Osteoblast (primary cell): ENCODE measurements around the gene CCDC160. TPM values are rescaled to one million over a fixed set of nuclear protein-coding genes. Genes with fewer than 3 reads are reported as not detected.

Experiments
- DNase-seq: peaks from one replicate; pipeline ENCODE4 v3.0.0; 2011; ENCODE audit warnings: low spot score, mixed read lengths; ENCODE audit not compliant: insufficient read length; ENCODE audit errors: missing footprints
- H2AFZ ChIP-seq: 2 replicates; pipeline ENCODE4 v1.6.0; 2011; ENCODE audit warnings: mild to moderate bottlenecking, low read length
- H3K27ac ChIP-seq: 2 replicates; pipeline ENCODE4 v1.5.1; 2011; ENCODE audit warnings: mild to moderate bottlenecking, low read depth, low read length, moderate library complexity
- H3K27me3 ChIP-seq: 2 replicates; pipeline ENCODE4 v1.6.0; 2012; ENCODE audit warnings: mild to moderate bottlenecking, control low read depth, inconsistent platforms, low read length, moderate library complexity; ENCODE audit not compliant: insufficient read depth
- H3K36me3 ChIP-seq: 2 replicates; pipeline ENCODE4 v1.5.1; 2011; ENCODE audit warnings: mild to moderate bottlenecking, low read length, control low read depth, moderate library complexity; ENCODE audit not compliant: insufficient read depth
- H3K4me1 ChIP-seq: 2 replicates; pipeline ENCODE4 v1.5.1; 2011; ENCODE audit warnings: mild to moderate bottlenecking, low read length, control low read depth, moderate library complexity; ENCODE audit not compliant: insufficient read depth
- H3K4me2 ChIP-seq: 2 replicates; pipeline ENCODE4 v1.6.0; 2011; ENCODE audit warnings: mild to moderate bottlenecking, low read length; ENCODE audit not compliant: insufficient read depth
- H3K4me3 ChIP-seq: fragments of 200-600 bp; sonication (generic); 3 replicates; pipeline ENCODE4 v1.5.1; 2012; ENCODE audit warnings: mild to moderate bottlenecking, low read length, inconsistent platforms; ENCODE audit not compliant: insufficient read depth
- H3K79me2 ChIP-seq: 2 replicates; pipeline ENCODE4 v1.6.0; 2012; ENCODE audit warnings: mild to moderate bottlenecking, low read length, control low read depth, inconsistent platforms; ENCODE audit not compliant: insufficient read depth
- H3K9me3 ChIP-seq: 2 replicates; pipeline ENCODE4 v1.5.1; 2011; ENCODE audit warnings: low read depth, low read length, control low read depth
- H4K20me1 ChIP-seq: 2 replicates; pipeline ENCODE4 v1.6.0; 2012; ENCODE audit warnings: mild to moderate bottlenecking, low read length, control low read depth; ENCODE audit not compliant: insufficient read depth
- CTCF ChIP-seq: IDR thresholded peaks from 2 replicates; pipeline ENCODE4 v1.5.1; 2011; ENCODE audit warnings: mild to moderate bottlenecking, low read depth, low read length, moderate library complexity; ENCODE audit errors: extremely low read depth
- total RNA-seq: library from RNA; depleted of rRNA; stranded (reverse); fragments of >200 nt; gene quantifications from 2 replicates; pipeline ENCODE4 v1.2.3, GENCODE V29; 2012

CCDC160 gene
- total RNA-seq, 1 donor = 0.36 TPM

GRCh38 chrX:134239016-134239415, 2.0 kb downstream of the CCDC160 start:
- Histone ChIP-seq H4K20me1 (no peaks in the 10 kb centered on the region), H3K27me3 (no peaks in the 10 kb centered on the region), H3K79me2 (no peaks in the 10 kb centered on the region), H2AFZ (no peak overlapping the region), H3K4me3 (no peak overlapping the region), H3K4me2 (no peak overlapping the region), H3K9me3 (no peaks in the 10 kb centered on the region), H3K36me3 (no peaks in the 10 kb centered on the region), H3K27ac (no peak overlapping the region), H3K4me1 (no peaks in the 10 kb centered on the region)
- TF ChIP-seq CTCF = no peak
- DNase-seq = no peak

- Histone ChIP-seq H3K4me1 (no peaks in the 10 kb centered on the region), H3K27ac (no peak overlapping the region), H3K79me2 (no peaks in the 10 kb centered on the region), H4K20me1 (no peaks in the 10 kb centered on the region), H3K4me3 (no peak overlapping the region), H3K27me3 (no peaks in the 10 kb centered on the region), H3K4me2 (no peak overlapping the region), H3K36me3 (no peaks in the 10 kb centered on the region), H3K9me3 (no peaks in the 10 kb centered on the region), H2AFZ (no peak overlapping the region)
- no peak for DNase-seq
- TF ChIP-seq CTCF = no peak
Measured at GRCh38 chrX:134240209-134240608, 3.2 kb downstream of the CCDC160 start.

DNA sequence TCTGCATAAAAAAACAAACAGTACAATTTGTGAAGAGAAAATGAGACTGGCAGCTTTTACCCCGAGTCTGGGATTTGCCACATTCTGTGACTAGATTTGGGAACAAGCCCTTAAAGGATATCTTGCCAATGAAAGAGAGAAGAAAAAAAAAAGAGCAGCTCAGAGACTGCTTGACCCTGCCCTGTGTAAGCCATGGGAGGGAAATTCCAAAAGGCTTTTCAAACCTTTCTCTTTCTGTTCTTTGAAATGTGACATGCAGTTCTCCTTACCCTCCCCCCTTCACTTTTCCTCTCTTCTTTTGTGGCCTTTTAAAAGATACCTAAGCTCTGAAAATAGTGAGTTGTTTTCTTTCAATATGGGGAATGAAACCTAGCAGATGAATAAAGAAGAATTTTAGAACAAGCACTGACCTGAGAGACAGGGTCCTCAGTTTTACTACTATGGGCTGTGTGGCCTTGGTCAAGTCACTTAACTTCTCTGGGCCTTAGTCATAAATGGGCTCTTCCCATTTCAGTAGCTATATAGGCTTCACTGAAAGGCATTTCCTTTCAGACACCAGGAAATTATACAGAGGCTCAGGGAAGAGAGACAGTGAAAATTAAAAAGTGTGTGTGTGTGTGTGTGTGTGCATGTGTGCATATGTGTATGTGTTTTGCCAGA, 5.1 kb downstream of the CCDC160 start:
- TF ChIP-seq CTCF = no peak
- H3K4me2 ChIP-seq = no peak overlapping the region
- H3K79me2 ChIP-seq = no peaks in the 10 kb centered on the region
- H3K9me3 ChIP-seq = no peaks in the 10 kb centered on the region
- no peak overlapping the region for H3K4me3 ChIP-seq
- H3K27me3 ChIP-seq = no peaks in the 10 kb centered on the region
- no peak overlapping the region for H2AFZ ChIP-seq
- H4K20me1 ChIP-seq = no peaks in the 10 kb centered on the region
- H3K36me3 ChIP-seq = no peaks in the 10 kb centered on the region
- H3K4me1 ChIP-seq = no peaks in the 10 kb centered on the region
- DNase-seq = no peak
- H3K27ac ChIP-seq = no peak overlapping the region

- H3K9me3 ChIP-seq = no peaks in the 10 kb centered on the region
- H3K36me3 ChIP-seq = no peaks in the 10 kb centered on the region
- H3K4me1 ChIP-seq = no peaks in the 10 kb centered on the region
- H3K27me3 ChIP-seq = peaks cover 6% of the 10 kb centered on the region
- no peak overlapping the region for H2AFZ ChIP-seq
- H3K4me3 ChIP-seq = no peak overlapping the region
- H4K20me1 ChIP-seq = no peaks in the 10 kb centered on the region
- no peak overlapping the region for H3K4me2 ChIP-seq
- H3K27ac ChIP-seq = no peak overlapping the region
- no peak for DNase-seq
- no peaks in the 10 kb centered on the region for H3K79me2 ChIP-seq
- no peak for TF ChIP-seq CTCF
Measured at GRCh38 chrX:134244043-134244442, 7.1 kb downstream of the CCDC160 start.
